ENCODE measurements around the gene F13B.
"Not testable (repeated sequence)": the region's sequence is repeated elsewhere in the genome, so short reads cannot be mapped to it uniquely, and the experiment has no call there.

F13B gene, protein sequence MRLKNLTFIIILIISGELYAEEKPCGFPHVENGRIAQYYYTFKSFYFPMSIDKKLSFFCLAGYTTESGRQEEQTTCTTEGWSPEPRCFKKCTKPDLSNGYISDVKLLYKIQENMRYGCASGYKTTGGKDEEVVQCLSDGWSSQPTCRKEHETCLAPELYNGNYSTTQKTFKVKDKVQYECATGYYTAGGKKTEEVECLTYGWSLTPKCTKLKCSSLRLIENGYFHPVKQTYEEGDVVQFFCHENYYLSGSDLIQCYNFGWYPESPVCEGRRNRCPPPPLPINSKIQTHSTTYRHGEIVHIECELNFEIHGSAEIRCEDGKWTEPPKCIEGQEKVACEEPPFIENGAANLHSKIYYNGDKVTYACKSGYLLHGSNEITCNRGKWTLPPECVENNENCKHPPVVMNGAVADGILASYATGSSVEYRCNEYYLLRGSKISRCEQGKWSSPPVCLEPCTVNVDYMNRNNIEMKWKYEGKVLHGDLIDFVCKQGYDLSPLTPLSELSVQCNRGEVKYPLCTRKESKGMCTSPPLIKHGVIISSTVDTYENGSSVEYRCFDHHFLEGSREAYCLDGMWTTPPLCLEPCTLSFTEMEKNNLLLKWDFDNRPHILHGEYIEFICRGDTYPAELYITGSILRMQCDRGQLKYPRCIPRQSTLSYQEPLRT

DNA sequence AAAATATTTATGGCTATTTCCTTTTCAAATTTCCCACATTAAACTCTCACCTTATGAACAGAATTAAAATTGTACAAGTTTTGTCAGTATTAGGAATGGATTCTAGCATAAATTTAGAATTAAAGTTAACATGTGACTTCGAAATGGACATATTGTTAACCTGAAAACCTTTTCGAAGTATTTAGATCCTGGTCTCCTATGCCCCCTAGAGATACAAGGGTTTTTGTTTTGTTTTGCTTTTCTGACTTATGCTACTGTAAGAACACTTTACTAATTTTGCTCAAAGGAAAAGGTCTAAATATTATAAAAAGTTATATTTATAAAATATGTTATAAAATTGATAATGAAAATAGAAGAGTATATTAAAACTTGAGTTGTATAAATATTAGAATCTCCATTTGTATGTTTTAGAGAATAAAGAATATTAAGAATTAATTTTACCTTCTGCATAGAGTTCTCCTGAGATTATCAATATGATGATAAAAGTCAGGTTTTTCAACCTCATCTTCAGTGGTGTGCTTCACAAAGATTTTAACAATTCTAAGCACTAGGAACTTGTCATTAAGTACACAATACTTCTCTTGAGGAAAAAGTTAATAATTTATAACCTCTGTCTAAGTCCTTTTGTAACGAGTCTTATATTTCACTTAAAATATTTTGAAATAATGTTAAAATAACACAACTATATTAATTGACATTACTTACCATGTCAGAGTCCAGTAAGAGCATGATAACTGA lies at the start of gene F13B:
Gene F13B, minus strand, starts transcription at position 542 of the 738 bp plus-strand sequence. Its CDS starts 37 bp downstream, at position 505.
- DNase-seq: no peak

DNA sequence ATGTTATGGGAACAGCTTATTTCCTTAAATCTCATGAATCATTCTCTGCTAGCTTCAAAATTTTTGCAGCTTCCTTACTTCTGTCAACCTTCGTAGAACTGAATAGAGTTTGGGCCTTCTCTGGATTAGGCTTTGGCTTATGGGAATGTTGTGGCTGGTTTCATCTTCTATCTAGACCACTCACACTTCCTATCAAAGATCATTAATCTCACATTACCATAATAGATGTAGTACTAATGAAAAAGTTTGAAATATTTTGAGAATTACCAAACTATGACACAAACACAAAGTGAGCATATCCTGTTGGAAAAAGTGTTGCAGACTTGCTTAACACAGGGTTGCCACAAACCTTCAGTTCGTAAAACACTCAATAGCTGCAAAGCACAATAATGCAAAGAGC lies 49.1 kb upstream of the F13B start:
- no peak for DNase-seq

DNA sequence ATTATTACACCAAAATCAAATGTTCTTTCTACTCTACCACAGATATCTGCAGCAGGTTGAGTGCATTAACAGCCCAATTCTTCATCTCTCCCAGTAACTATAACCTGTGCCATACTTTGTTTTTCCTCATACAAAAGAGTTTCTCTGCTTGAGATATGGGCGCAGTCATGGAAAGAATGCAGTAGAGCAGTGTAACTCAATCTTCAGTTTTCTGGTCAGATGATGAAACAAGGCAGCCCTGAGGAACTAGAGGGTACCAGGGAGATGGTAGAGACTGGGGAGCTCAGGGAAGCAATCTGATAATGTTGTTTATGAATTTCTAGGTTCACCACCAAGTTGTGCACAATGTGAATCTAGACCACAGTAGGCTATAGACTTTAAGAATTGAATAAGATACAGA lies 39.8 kb upstream of the F13B start:
- DNase-seq: no peak

GRCh38 chr1:197103300-197103699 lies 36.2 kb upstream of the F13B start:
- DNase-seq: no peak

- no peak for DNase-seq
Measured at GRCh38 chr1:197101978-197102377, 34.9 kb upstream of the F13B start.

DNA sequence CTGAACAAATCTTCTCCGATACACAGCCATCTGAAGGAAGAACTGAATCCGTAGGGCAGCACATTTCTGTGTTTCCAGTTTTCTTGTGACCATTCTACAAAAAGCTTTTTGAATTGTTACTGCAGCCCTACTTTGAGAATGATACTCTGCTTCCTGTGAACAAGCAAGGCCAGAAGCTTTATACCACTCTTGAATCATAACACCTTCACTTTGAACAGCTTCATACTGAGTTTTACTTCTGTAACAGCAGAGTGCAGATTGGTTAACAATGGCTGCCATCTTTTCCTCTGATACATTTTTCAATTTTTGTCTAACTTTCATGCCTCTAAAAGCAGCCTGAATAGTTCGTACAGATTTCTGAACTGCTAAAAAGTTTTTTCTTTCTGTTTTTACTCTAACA lies 33.6 kb upstream of the F13B start:
- DNase-seq: no peak

GRCh38 chr1:197099444-197099843 lies 32.4 kb upstream of the F13B start:
- DNase-seq: no peak

DNA sequence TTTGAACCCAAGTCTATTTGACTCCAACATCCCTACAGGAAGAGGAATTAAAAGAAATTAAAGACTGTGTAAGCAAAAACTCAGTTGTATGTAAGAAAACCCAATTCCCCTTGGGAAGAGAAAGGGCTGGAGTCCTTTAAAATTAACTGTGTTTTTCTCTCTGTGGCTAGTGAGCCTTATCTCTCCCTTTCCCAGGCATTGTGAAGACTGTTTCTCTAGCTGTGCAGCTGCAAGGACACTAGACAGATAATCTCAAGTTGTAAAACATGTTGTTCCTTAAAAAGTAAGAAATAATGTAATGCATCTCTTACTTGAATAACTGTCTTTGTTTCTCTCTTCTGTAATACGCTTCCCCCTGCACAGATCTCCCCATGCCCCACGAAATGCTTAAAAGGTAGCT lies 29.9 kb upstream of the F13B start:
- not testable (repeated sequence) for DNase-seq

DNA sequence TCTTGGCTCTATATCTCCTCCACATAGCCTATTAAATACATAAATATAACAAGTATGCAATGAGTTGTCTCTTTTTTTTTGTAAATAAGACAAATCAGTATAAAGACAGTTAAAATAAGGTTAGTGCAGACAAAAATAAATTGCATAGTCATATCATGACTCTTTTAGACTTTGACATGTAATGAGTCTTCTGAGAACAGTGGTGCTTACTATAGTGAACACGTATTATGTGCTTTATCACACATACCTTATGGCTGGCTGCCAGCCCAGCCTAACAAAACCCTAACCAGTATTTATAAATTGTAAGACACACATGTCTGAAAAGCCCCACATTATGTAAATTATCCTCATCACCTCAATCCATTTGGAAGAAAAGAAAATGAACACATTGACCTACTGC lies 29.1 kb upstream of the F13B start:
- DNase-seq: no peak

DNA sequence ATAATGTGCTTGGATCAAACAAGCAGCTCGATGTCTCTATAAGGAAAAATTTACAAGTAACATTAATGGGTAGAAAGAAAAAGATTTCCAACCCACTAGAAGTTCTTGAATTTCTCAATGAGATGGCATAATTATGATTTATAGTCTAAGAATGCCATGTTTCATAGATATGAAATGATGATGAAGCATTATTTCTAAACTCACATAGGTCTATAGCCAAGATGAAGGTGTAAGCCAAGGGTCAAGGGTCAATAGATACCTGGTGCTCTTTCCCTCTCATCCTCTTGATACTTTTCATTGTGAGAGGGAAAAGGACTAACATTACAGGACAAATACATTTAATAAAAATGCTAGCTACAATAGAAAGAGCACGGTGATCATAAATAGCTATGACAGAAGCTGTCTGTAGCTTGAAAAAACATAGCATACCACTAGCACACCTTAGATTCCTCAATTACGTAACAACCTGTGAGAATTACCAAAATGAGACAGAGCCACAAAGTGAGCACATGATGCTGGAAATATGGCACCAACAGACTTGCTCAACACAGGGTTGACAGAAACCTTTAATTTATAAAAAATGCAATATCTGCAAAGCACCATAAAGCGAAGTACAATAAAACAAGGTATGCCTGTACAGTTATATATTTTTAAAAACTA lies 26.3 kb upstream of the F13B start:
- DNase-seq: no peak

DNA sequence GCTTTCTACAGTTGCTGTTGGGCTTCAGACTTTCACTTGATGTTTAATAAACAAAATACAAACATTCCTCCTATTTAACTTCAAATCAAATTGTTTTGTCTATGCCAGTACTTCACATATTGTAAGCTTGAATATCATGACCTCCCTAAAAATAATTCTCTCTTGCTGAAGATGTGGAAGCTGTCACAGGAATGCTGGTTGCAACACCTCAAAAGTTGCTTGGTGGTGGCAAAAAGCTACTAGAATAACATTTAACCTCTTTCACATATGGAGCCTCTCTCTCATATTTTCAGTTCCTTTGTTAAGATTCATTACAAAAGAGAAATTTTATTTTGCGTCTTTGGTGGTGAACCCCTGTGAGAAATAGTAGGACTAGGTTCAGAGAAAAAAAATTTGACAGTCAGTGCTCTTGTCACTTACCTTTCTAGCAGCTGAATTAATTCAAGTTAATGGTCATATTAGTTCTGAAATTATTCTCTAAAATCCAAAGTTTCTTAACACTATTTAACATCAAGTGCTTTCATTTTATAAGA lies 25.5 kb upstream of the F13B start:
- DNase-seq: no peak

DNA sequence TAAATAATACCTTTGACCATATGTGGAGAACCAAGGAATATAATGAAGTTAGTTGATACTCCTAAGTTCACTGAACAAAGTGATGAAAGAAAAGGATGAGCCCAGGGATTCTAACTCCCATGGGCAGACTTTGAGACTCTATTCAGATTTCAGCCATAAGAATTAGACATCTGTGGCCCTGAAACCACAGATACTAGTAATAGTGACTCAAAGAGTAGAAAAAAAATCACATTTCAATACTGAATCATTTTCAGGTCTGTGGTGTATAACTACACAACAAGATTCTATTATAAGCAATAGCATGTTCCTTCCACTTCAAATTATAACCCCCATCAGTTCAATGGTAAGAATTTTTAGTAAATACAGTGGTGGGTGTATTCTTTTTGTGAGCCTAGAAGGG lies 16.4 kb upstream of the F13B start:
- DNase-seq: no peak

- DNase-seq: no peak
Measured at GRCh38 chr1:197081117-197081753, 14.2 kb upstream of the F13B start.

DNA sequence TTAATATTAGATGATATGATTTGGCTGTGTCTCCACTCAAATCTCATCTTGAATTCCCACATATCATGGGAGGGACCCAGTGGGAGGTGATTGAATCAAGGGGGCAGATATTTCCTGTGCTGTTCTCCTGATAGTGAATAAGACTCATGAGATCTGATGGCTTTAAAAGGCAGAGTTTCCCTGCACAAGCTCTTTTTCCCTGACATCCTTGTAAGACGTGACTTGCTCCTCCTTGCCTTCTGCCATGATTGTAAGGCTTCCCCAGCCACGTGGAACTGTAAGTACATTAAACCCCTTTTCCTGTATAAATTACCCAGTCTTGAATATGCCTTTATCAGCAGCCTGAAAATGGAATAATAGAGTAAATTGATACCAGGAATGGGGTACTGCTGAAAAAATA lies 13.3 kb upstream of the F13B start:
- no peak for DNase-seq

DNA sequence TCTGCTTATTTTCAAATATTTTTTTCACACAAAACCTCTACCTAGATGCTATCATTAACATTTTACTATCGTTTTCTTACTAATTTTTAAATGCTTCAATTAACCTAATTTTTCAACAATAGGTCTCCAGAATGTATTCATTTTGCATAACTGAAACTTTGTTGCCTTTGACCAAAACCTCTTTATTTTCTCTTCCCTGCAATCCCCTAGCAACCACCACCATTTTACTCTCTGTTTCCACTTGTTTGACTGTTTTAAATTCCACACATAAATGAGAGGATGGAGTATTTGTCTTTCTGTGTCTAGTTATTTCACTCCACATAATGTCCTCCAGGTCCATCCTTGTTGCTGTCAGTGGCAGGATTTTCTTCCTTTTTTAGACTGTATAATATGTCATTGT lies 9.5 kb upstream of the F13B start:
- DNase-seq: no peak

DNA sequence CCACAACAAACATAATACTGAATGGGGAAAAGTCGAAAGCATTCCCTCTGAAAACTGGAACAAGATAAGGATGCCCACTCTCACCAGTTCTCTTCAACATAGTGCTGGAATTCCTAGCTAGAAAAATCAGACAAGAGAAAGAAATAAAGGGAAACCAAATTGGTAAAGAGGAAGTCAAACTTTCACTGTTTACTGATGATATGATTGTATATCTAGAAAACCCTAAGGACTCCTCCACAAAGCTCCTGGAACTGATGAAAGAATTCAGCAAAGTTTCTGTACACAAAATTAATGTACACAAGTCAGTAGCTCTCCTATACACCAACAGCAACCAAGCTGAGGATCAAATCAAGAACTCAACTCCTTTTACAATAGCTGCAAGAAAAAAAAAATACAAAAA lies 6.9 kb upstream of the F13B start:
- no peak for DNase-seq

- DNase-seq: no peak
Measured at GRCh38 chr1:197067457-197067818, 378 bp upstream of the F13B start.

GRCh38 chr1:197066277-197066676 lies 783 bp downstream of the F13B start:
- no peak for DNase-seq

- DNase-seq: no peak
Measured at GRCh38 chr1:197065559-197065958, 1.5 kb downstream of the F13B start.

- DNase-seq: no peak
Measured at GRCh38 chr1:197063212-197063611, 3.8 kb downstream of the F13B start.

- no peak for DNase-seq
Measured at GRCh38 chr1:197062692-197063091, 4.4 kb downstream of the F13B start.

DNA sequence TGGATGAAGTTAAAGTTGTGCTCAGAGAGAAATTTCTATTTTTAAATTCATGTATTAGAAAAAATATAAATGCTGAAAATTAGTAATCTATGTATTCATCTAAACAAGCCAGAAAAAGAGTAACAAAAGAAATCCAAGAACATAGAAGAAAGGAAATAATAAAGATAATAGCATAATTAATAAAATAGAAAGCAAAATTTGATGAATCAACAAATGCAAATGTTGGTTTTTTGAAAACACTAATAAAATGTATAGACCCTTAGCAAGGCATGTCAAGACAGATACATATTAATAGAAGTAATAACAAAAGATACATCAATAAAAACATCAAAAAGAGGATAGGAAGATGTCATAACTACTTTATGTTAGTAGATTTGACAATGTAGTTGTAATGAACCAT lies 18.0 kb downstream of the F13B start:
- DNase-seq: no peak
